GM12878 (cell line): ENCODE measurements around the gene VSTM4. TPM values are rescaled to one million over a fixed set of nuclear protein-coding genes. Genes with fewer than 3 reads are reported as not detected.

Source experiments
- ATAC-seq: fragments of 200-7000 bp; cut with Tn5 transposase; 3 replicates; pipeline ENCODE4 v1.9.1; 2020; ENCODE audit warnings: mild to moderate bottlenecking, moderate library complexity
- BruUV-seq: library from RNA; stranded (reverse); fragments of 400-500 nt; replicated peaks from 2 replicates; lab custom pipeline; 2021; lab: Mats Ljungman, UMichigan
- CTCF ChIA-PET: fragments of 300-600 bp; sonication (Branson Sonifier 250); formaldehyde crosslinking; extraction: SDS; loops from one replicate; lab custom pipeline; 2021; ENCODE audit warnings: inconsistent platforms; lab: Yijun Ruan, JAX
- POLR2A ChIA-PET: fragments of 350-600 bp; formaldehyde crosslinking; extraction: SDS; loops from one replicate; lab custom pipeline; 2021; ENCODE audit warnings: inconsistent platforms; lab: Charles Lee
- RAD21 ChIA-PET: fragments of 300-600 bp; sonication (Branson Sonifier 250); formaldehyde crosslinking; loops from one replicate; lab custom pipeline; 2023; ENCODE audit warnings: antibody characterized with exemption; ENCODE audit not compliant: unreplicated experiment; lab: Charles Lee
- SMC1A ChIA-PET: fragments of 300-600 bp; sonication (Branson Sonifier 250); formaldehyde crosslinking; loops from one replicate; lab custom pipeline; 2023; ENCODE audit not compliant: unreplicated experiment, uncharacterized antibody; lab: Charles Lee
- DNase-seq: peaks from one replicate; pipeline ENCODE4 v3.0.0-alpha.2; 2011; ENCODE audit warnings: low read depth, low spot score
- FAIRE-seq: peaks from 3 replicates; lab custom pipeline; 2011; peaks lifted over from hg19 to GRCh38; lab: Jason Lieb, UNC
- H2AFZ ChIP-seq: 2 replicates; pipeline ENCODE4 v1.6.0; 2011; ENCODE audit warnings: low read depth, low read length, control low read depth; ENCODE audit not compliant: control insufficient read depth
- H3K27ac ChIP-seq: 2 replicates; pipeline ENCODE4 v1.5.1; 2011; ENCODE audit warnings: control low read depth; ENCODE audit not compliant: control insufficient read depth, insufficient read depth
- H3K27me3 ChIP-seq, 2 experiments: replicated peaks in 1 of 2; 2 replicates each; pipeline versions ENCODE4 v1.6.0 to v1.6.1; 2011; ENCODE audit warnings: low read length in 1 of 2; ENCODE audit not compliant: control insufficient read depth in 2 of 2, insufficient read depth in 2 of 2
- H3K36me3 ChIP-seq, 2 experiments: 2 replicates each; pipeline ENCODE4 v1.5.1; 2011; ENCODE audit warnings: low read length in 1 of 2; ENCODE audit not compliant: control insufficient read depth in 2 of 2, insufficient read depth in 2 of 2
- H3K4me1 ChIP-seq: 2 replicates; pipeline ENCODE4 v1.6.1; 2011; ENCODE audit warnings: mild to moderate bottlenecking, low read length, moderate library complexity, mixed read lengths; ENCODE audit not compliant: control insufficient read depth, insufficient read depth
- H3K4me2 ChIP-seq: 2 replicates; pipeline ENCODE4 v1.6.0; 2011; ENCODE audit warnings: control low read depth; ENCODE audit not compliant: control insufficient read depth, insufficient read depth
- H3K4me3 ChIP-seq: fragments of 200-600 bp; sonication (generic); 2 replicates; pipeline ENCODE4 v1.5.1; 2016
- H3K79me2 ChIP-seq: 2 replicates; pipeline ENCODE4 v1.6.0; 2011; ENCODE audit warnings: low read length; ENCODE audit not compliant: control insufficient read depth, insufficient read depth
- H3K9ac ChIP-seq: 2 replicates; pipeline ENCODE4 v1.8.0; 2011; ENCODE audit warnings: low read length, control low read depth, mixed read lengths; ENCODE audit not compliant: control insufficient read depth, insufficient read depth
- H3K9me3 ChIP-seq: replicated peaks from 3 replicates; pipeline ENCODE4 v1.5.1; 2011; ENCODE audit warnings: mild to moderate bottlenecking, low read length; ENCODE audit not compliant: control insufficient read depth, insufficient read depth
- H4K20me1 ChIP-seq: 2 replicates; pipeline ENCODE4 v1.6.0; 2011; ENCODE audit not compliant: control insufficient read depth, insufficient read depth
- BACH1 ChIP-seq: fragments of 450-650 bp; IDR thresholded peaks from 2 replicates; pipeline ENCODE4 v1.6.1; 2017; ENCODE audit warnings: mild to moderate bottlenecking, borderline replicate concordance
- CEBPB ChIP-seq, 2 experiments: fragments of 150-350 bp in 1 of 2; IDR thresholded peaks; 2 replicates each; pipeline ENCODE4 v1.6.1; 2012 to 2014; ENCODE audit warnings: low read depth in 2 of 2, low read length in 2 of 2, borderline replicate concordance in 1 of 2, inconsistent platforms in 1 of 2
- CHD1 ChIP-seq: IDR thresholded peaks from 2 replicates; pipeline ENCODE4 v1.6.1; 2012; ENCODE audit warnings: low read depth, low read length, improper control_type of control experiment
- CHD2 ChIP-seq: IDR thresholded peaks from 2 replicates; pipeline ENCODE4 v1.6.1; 2011; ENCODE audit warnings: low read depth, low read length, improper control_type of control experiment, borderline replicate concordance
- FOXK2 ChIP-seq: fragments of 450-650 bp; IDR thresholded peaks from 2 replicates; pipeline ENCODE4 v1.6.1; 2017; ENCODE audit warnings: mild to moderate bottlenecking, moderate library complexity
- HDAC2 ChIP-seq: fragments of 200-600 bp; sonication (generic); IDR thresholded peaks from 2 replicates; pipeline ENCODE4 v1.6.1; 2017
- NFXL1 ChIP-seq: fragments of 450-650 bp; IDR thresholded peaks from 2 replicates; pipeline ENCODE4 v1.6.1; 2017; ENCODE audit warnings: antibody characterized with exemption, mild to moderate bottlenecking, borderline replicate concordance
- NFYA ChIP-seq: IDR thresholded peaks from 2 replicates; pipeline ENCODE4 v1.6.1; 2011; ENCODE audit warnings: low read depth, mild to moderate bottlenecking, low read length, improper control_type of control experiment, borderline replicate concordance
- PAX8 ChIP-seq: fragments of 450-650 bp; IDR thresholded peaks from 2 replicates; pipeline ENCODE4 v1.6.1; 2017; ENCODE audit warnings: mild to moderate bottlenecking, moderate library complexity
- PML ChIP-seq: IDR thresholded peaks from 2 replicates; pipeline ENCODE4 v1.6.1; 2012; ENCODE audit warnings: low read length, inconsistent platforms
- RB1 ChIP-seq: fragments of 450-650 bp; formaldehyde crosslinking; IDR thresholded peaks from 2 replicates; pipeline ENCODE4 v1.6.1; 2017; ENCODE audit warnings: mild to moderate bottlenecking, borderline replicate concordance
- RBBP5 ChIP-seq: fragments of 200-600 bp; sonication (generic); conservative IDR thresholded peaks from 2 replicates; pipeline ENCODE4 v1.6.1; 2016
- RELB ChIP-seq: fragments of 450-650 bp; IDR thresholded peaks from 2 replicates; pipeline ENCODE4 v1.6.1; 2017; ENCODE audit warnings: low read depth, mild to moderate bottlenecking, moderate library complexity
- STAT1 ChIP-seq: fragments of 450-650 bp; conservative IDR thresholded peaks from 2 replicates; pipeline ENCODE4 v1.6.1; 2014; ENCODE audit warnings: antibody characterized with exemption, mild to moderate bottlenecking
- WRNIP1 ChIP-seq: IDR thresholded peaks from 2 replicates; pipeline ENCODE4 v1.6.1; 2011; ENCODE audit warnings: low read depth, low read length, improper control_type of control experiment, borderline replicate concordance
- ZZZ3 ChIP-seq: IDR thresholded peaks from 2 replicates; pipeline ENCODE4 v1.6.1; 2011; ENCODE audit warnings: low read depth; ENCODE audit not compliant: control insufficient read depth, insufficient read length
- WGBS: methylation state at CpG from one replicate; pipeline ENCODE4 v1.1.6; 2016; ENCODE audit warnings: low lambda C conversion rate; ENCODE audit not compliant: insufficient replicate concordance, insufficient coverage; ENCODE audit errors: missing lambda C conversion rate; 5-methylcytosine and 5-hydroxymethylcytosine counted together
- in situ Hi-C: fragments of 300-500 bp; cut with MboI; formaldehyde crosslinking; loops from 9 replicates; pipeline ENCODE4 v1.14.3; 2018; ENCODE audit warnings: mixed read lengths
- intact Hi-C: fragments of 100-400 bp; cut with micrococcal nuclease; formaldehyde crosslinking; loops from one replicate; pipeline ENCODE4 v1.14.2; 2022; ENCODE audit not compliant: unreplicated experiment
- polyA plus RNA-seq, 11 experiments: library from polyadenylated mRNA; depleted of rRNA in 4 of 11; unstranded in 6 of 11; stranded (reverse) in 5 of 11; fragments of >200 nt; fragmentation: Nextera tagmentation in 4 of 11; fragmentation: Illumina TruSeq in 1 of 11; extraction: Ambion mirVana in 4 of 11; extraction: Trizol in 1 of 11; gene quantifications; 1 replicate in 1 of 11; 2 replicates in 10 of 11; pipeline versions ENCODE4 v1.2.1 to v1.2.3, GENCODE V29; 2011 to 2016; ENCODE audit warnings: inconsistent platforms in 2 of 11, missing spikeins in 2 of 11, low read depth in 1 of 11
- total RNA-seq, 4 experiments: library from RNA; depleted of rRNA in 3 of 4; stranded (reverse); fragments of >200 nt in 3 of 4; fragmentation: Illumina TruSeq in 1 of 4; extraction: Trizol in 1 of 4; gene quantifications; 2 replicates each; pipeline versions ENCODE4 v1.2.1 to v1.2.3, GENCODE V29; 2013 to 2021
- TF ChIP-seq, protein P1 (sequence below): fragments of 450-650 bp; IDR thresholded peaks from 2 replicates; pipeline ENCODE4 v1.6.1; 2017; ENCODE audit warnings: mild to moderate bottlenecking, moderate library complexity

Gene VSTM4
- total and polyA plus RNA-seq, 10 of the 15 experiments (the other 5 are each of a cell fraction or from before 2014, with no cell fraction given): 0.01 to 0.14 (median 0.02) TPM; not detected in 7

GRCh38 chr10:49109669-49110340 is 5.5 kb downstream of the VSTM4 start:
- SMC1A ChIA-PET: interaction anchor here (2.0 kb wide), 1 partner anchor 9 kb away, joined by 5 read pairs; no protein-coding TSS in a partner anchor
- no peaks in the 10 kb centered on the region for H3K79me2 ChIP-seq
- no peak overlapping the region for H3K9ac ChIP-seq
- intact Hi-C loops (no loop called here), in situ Hi-C loops (no loop called here)
- H3K4me3 ChIP-seq: no peak overlapping the region
- H3K27ac ChIP-seq: no peak overlapping the region
- FAIRE-seq (no peak), DNase-seq (no peak), ATAC-seq (no peak)
- H4K20me1 ChIP-seq: no peaks in the 10 kb centered on the region
- RAD21 ChIA-PET: no interaction called here
- 24% methylated on average over 9 of the region's 9 CpGs for WGBS
- TF ChIP-seq CHD2 (no peak), NFXL1 (no peak), CHD1 (no peak), RB1 (no peak), RBBP5 (no peak), PAX8 (no peak), BACH1 (no peak), STAT1 (no peak), ZZZ3 (no peak), RELB (no peak), HDAC2 (no peak), CEBPB (IDR thresholded peaks at IDR 0.05; ENCODE audit: borderline replicate concordance in 1 of 2, low read depth in 2 of 2, low read length in 2 of 2) (no peak), NFYA (no peak), FOXK2 (no peak), WRNIP1 (no peak), PML (no peak)
- TF ChIP-seq, protein P1, sequence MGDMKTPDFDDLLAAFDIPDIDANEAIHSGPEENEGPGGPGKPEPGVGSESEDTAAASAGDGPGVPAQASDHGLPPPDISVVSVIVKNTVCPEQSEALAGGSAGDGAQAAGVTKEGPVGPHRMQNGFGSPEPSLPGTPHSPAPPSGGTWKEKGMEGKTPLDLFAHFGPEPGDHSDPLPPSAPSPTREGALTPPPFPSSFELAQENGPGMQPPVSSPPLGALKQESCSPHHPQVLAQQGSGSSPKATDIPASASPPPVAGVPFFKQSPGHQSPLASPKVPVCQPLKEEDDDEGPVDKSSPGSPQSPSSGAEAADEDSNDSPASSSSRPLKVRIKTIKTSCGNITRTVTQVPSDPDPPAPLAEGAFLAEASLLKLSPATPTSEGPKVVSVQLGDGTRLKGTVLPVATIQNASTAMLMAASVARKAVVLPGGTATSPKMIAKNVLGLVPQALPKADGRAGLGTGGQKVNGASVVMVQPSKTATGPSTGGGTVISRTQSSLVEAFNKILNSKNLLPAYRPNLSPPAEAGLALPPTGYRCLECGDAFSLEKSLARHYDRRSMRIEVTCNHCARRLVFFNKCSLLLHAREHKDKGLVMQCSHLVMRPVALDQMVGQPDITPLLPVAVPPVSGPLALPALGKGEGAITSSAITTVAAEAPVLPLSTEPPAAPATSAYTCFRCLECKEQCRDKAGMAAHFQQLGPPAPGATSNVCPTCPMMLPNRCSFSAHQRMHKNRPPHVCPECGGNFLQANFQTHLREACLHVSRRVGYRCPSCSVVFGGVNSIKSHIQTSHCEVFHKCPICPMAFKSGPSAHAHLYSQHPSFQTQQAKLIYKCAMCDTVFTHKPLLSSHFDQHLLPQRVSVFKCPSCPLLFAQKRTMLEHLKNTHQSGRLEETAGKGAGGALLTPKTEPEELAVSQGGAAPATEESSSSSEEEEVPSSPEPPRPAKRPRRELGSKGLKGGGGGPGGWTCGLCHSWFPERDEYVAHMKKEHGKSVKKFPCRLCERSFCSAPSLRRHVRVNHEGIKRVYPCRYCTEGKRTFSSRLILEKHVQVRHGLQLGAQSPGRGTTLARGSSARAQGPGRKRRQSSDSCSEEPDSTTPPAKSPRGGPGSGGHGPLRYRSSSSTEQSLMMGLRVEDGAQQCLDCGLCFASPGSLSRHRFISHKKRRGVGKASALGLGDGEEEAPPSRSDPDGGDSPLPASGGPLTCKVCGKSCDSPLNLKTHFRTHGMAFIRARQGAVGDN: no peak
- H2AFZ ChIP-seq: no peak overlapping the region
- H3K4me2 ChIP-seq: no peak overlapping the region
- no TSS peak for BruUV-seq
- H3K9me3 ChIP-seq: no peaks in the 10 kb centered on the region
- H3K36me3 ChIP-seq: no peaks in the 10 kb centered on the region
- POLR2A ChIA-PET: no interaction called here
- CTCF ChIA-PET: interaction anchor here (1.4 kb wide), 1 partner anchor 9 kb away, joined by 3 read pairs; no protein-coding TSS in a partner anchor
- peaks cover 0 to 3% of the 10 kb centered on the region in 2 experiments; a peak in 2 of 4 replicates for H3K27me3 ChIP-seq
- H3K4me1 ChIP-seq: no peaks in the 10 kb centered on the region
